Measurements from ENCODE around the gene POLR1C.

POLR1C gene

GRCh38 chr6:43481591-43482236, 35.2 kb upstream of the POLR1C start:
- peaks cover 5% of the 10 kb centered on the region for H3K36me3 Mint-ChIP-seq
- no peaks in the 10 kb centered on the region for H3K9me3 Mint-ChIP-seq
- no peak for DNase-seq
- peaks cover 41% of the 10 kb centered on the region for H3K4me1 Mint-ChIP-seq
- no peak overlapping the region for H3K27ac Mint-ChIP-seq
- H3K27me3 Mint-ChIP-seq: no peaks in the 10 kb centered on the region
- H3K4me3 Mint-ChIP-seq: no peak overlapping the region
- CTCF ChIA-PET: interaction anchor here (1.2 kb wide), 1 partner anchor 10 kb away, joined by 4 read pairs; no protein-coding TSS in a partner anchor

- peaks cover 4% of the 10 kb centered on the region for H3K4me1 Mint-ChIP-seq
- no peak overlapping the region for H3K4me3 Mint-ChIP-seq
- no peak for DNase-seq
- CTCF ChIA-PET: interaction anchor here (1.5 kb wide), 1 partner anchor 17 kb away, joined by 6 read pairs; no protein-coding TSS in a partner anchor
- H3K36me3 Mint-ChIP-seq: peaks cover 3% of the 10 kb centered on the region
- no peaks in the 10 kb centered on the region for H3K27me3 Mint-ChIP-seq
- no peaks in the 10 kb centered on the region for H3K9me3 Mint-ChIP-seq
- H3K27ac Mint-ChIP-seq: no peak overlapping the region
These were observed 28.1 kb upstream of the POLR1C start for GRCh38 chr6:43488667-43489276.

GRCh38 chr6:43489277-43490072, 27.4 kb upstream of the POLR1C start:
- H3K27me3 Mint-ChIP-seq: no peaks in the 10 kb centered on the region
- CTCF ChIA-PET: no interaction called here

GRCh38 chr6:43490523-43490939, 26.4 kb upstream of the POLR1C start:
- peaks cover 3% of the 10 kb centered on the region for H3K36me3 Mint-ChIP-seq
- H3K9me3 Mint-ChIP-seq: no peaks in the 10 kb centered on the region
- no peak overlapping the region for H3K4me3 Mint-ChIP-seq
- peaks cover 18% of the 10 kb centered on the region for H3K4me1 Mint-ChIP-seq
- CTCF ChIA-PET: interaction anchor here (0.7 kb wide), 1 partner anchor 15 kb away, joined by 3 read pairs; no protein-coding TSS in a partner anchor
- no peak for DNase-seq
- H3K27me3 Mint-ChIP-seq: no peaks in the 10 kb centered on the region
- H3K27ac Mint-ChIP-seq: no peak overlapping the region

More at GRCh38 chr6:43489277-43490072, 27.4 kb upstream of the POLR1C start:
- no peak overlapping the region for H3K27ac Mint-ChIP-seq
- H3K4me1 Mint-ChIP-seq: peaks cover 9% of the 10 kb centered on the region
- no peak for DNase-seq
- peaks cover 3% of the 10 kb centered on the region for H3K36me3 Mint-ChIP-seq
- no peaks in the 10 kb centered on the region for H3K9me3 Mint-ChIP-seq
- no peak overlapping the region for H3K4me3 Mint-ChIP-seq

GRCh38 chr6:43491750-43492661, 24.9 kb upstream of the POLR1C start:
- no peak for DNase-seq
- Mint-ChIP-seq H3K27ac (no peak overlapping the region), H3K9me3 (no peaks in the 10 kb centered on the region), H3K4me3 (no peak overlapping the region), H3K27me3 (no peaks in the 10 kb centered on the region), H3K4me1 (peaks cover 21% of the 10 kb centered on the region), H3K36me3 (peaks cover under 1% of the 10 kb centered on the region)
- CTCF ChIA-PET: interaction anchor here (0.9 to 1.0 kb wide), 2 partner anchors 11 to 14 kb away, joined by 4 to 5 read pairs; no protein-coding TSS in a partner anchor

GRCh38 chr6:43492673-43493072, 24.2 kb upstream of the POLR1C start:
- no peaks in the 10 kb centered on the region for H3K27me3 Mint-ChIP-seq
- CTCF ChIA-PET: interaction anchor here (6.3 kb wide), 1 partner anchor 14 kb away, joined by 44 read pairs; no protein-coding TSS in a partner anchor
- no peaks in the 10 kb centered on the region for H3K36me3 Mint-ChIP-seq

GRCh38 chr6:43493230-43493629, 23.7 kb upstream of the POLR1C start:
- no peak overlapping the region for H3K4me3 Mint-ChIP-seq
- peaks cover 21% of the 10 kb centered on the region for H3K4me1 Mint-ChIP-seq
- peak overlapping the region; percentile 5 for H3K27ac Mint-ChIP-seq
- no peaks in the 10 kb centered on the region for H3K27me3 Mint-ChIP-seq
- H3K36me3 Mint-ChIP-seq: peaks cover under 1% of the 10 kb centered on the region
- CTCF ChIA-PET: interaction anchor here (6.3 kb wide), 1 partner anchor 13 kb away, joined by 44 read pairs; no protein-coding TSS in a partner anchor
- no peak for DNase-seq
- no peaks in the 10 kb centered on the region for H3K9me3 Mint-ChIP-seq

More at GRCh38 chr6:43492673-43493072, 24.2 kb upstream of the POLR1C start:
- no peaks in the 10 kb centered on the region for H3K9me3 Mint-ChIP-seq
- DNase-seq: no peak
- no peak overlapping the region for H3K27ac Mint-ChIP-seq
- peaks cover 21% of the 10 kb centered on the region for H3K4me1 Mint-ChIP-seq
- H3K4me3 Mint-ChIP-seq: no peak overlapping the region

GRCh38 chr6:43493833-43494232, 23.1 kb upstream of the POLR1C start:
- CTCF ChIA-PET: interaction anchor here (2.1 to 6.3 kb wide), 2 partner anchors 13 to 40 kb away, joined by 4 to 44 read pairs; no protein-coding TSS in a partner anchor
- Mint-ChIP-seq H3K4me1 (peaks cover 21% of the 10 kb centered on the region), H3K27me3 (no peaks in the 10 kb centered on the region), H3K36me3 (peaks cover 2% of the 10 kb centered on the region), H3K9me3 (no peaks in the 10 kb centered on the region), H3K27ac (peak overlapping the region; percentile 24), H3K4me3 (no peak overlapping the region)
- DNase-seq: no peak

GRCh38 chr6:43494321-43494720, 22.6 kb upstream of the POLR1C start:
- H3K36me3 Mint-ChIP-seq: peaks cover 3% of the 10 kb centered on the region
- CTCF ChIA-PET: interaction anchor here (1.0 to 6.3 kb wide), 6 partner anchors 9 to 232 kb away, joined by 3 to 44 read pairs (median 4); no protein-coding TSS in a partner anchor
- no peak for DNase-seq
- H3K4me3 Mint-ChIP-seq: no peak overlapping the region
- H3K27ac Mint-ChIP-seq: peak overlapping the region; percentile 24
- no peaks in the 10 kb centered on the region for H3K9me3 Mint-ChIP-seq
- no peaks in the 10 kb centered on the region for H3K27me3 Mint-ChIP-seq
- H3K4me1 Mint-ChIP-seq: peaks cover 21% of the 10 kb centered on the region

GRCh38 chr6:43494766-43495165, 22.1 kb upstream of the POLR1C start:
- Mint-ChIP-seq H3K27ac (peak overlapping the region; percentile 87), H3K4me3 (no peak overlapping the region), H3K9me3 (no peaks in the 10 kb centered on the region), H3K27me3 (no peaks in the 10 kb centered on the region), H3K4me1 (peaks cover 21% of the 10 kb centered on the region), H3K36me3 (peaks cover 7% of the 10 kb centered on the region)
- CTCF ChIA-PET: interaction anchor here (1.0 to 6.3 kb wide), 6 partner anchors 9 to 233 kb away, joined by 3 to 44 read pairs (median 4); no protein-coding TSS in a partner anchor
- no peak for DNase-seq

GRCh38 chr6:43495409-43495941, 21.4 kb upstream of the POLR1C start:
- CTCF ChIA-PET: interaction anchor here (0.8 to 6.3 kb wide), 9 partner anchors 10 to 266 kb away, joined by 3 to 44 read pairs (median 4); partner anchors contain the start of gene DNPH1
- H3K4me3 Mint-ChIP-seq: no peak overlapping the region
- H3K27me3 Mint-ChIP-seq: no peaks in the 10 kb centered on the region
- peak; percentile 55 for DNase-seq
- H3K9me3 Mint-ChIP-seq: no peaks in the 10 kb centered on the region
- peaks cover 10% of the 10 kb centered on the region for H3K36me3 Mint-ChIP-seq
- peaks cover 21% of the 10 kb centered on the region for H3K4me1 Mint-ChIP-seq
- peak overlapping the region; percentile 87 for H3K27ac Mint-ChIP-seq

GRCh38 chr6:43496370-43497128, 20.3 kb upstream of the POLR1C start:
- Mint-ChIP-seq H3K27ac (no peak overlapping the region), H3K4me3 (no peak overlapping the region), H3K9me3 (no peaks in the 10 kb centered on the region), H3K36me3 (peaks cover 18% of the 10 kb centered on the region), H3K4me1 (peaks cover 21% of the 10 kb centered on the region), H3K27me3 (no peaks in the 10 kb centered on the region)
- DNase-seq: peak; percentile 42
- CTCF ChIA-PET: interaction anchor here (1.2 to 6.3 kb wide), 4 partner anchors 10 to 267 kb away, joined by 3 to 44 read pairs (median 5); partner anchors contain the start of gene DNPH1
